GM23248 (cell line): ENCODE measurements around the gene VWF. TPM values are rescaled to one million over a fixed set of nuclear protein-coding genes. Genes with fewer than 3 reads are reported as not detected.

Experiments used
- DNase-seq: peaks from one replicate; pipeline ENCODE4 v3.0.0-alpha.2; 2015
- H2AFZ ChIP-seq: fragments of 200-600 bp; sonication (generic); 2 replicates; pipeline ENCODE4 v1.6.1; 2016; ENCODE audit warnings: antibody characterized with exemption
- H3F3A ChIP-seq: fragments of 200-600 bp; sonication (generic); 2 replicates; pipeline ENCODE4 v1.6.1; 2016; ENCODE audit warnings: mild to moderate bottlenecking, antibody characterized with exemption, mixed run types; ENCODE audit not compliant: insufficient read depth
- H3K27ac ChIP-seq: fragments of 200-600 bp; sonication (generic); 2 replicates; pipeline ENCODE4 v1.5.1; 2016; ENCODE audit warnings: mild to moderate bottlenecking
- H3K27me3 ChIP-seq: fragments of 200-600 bp; sonication (generic); replicated peaks from 2 replicates; pipeline ENCODE4 v1.6.1; 2016; ENCODE audit warnings: mild to moderate bottlenecking; ENCODE audit not compliant: insufficient read depth
- H3K36me3 ChIP-seq: fragments of 200-600 bp; sonication (generic); 2 replicates; pipeline ENCODE4 v1.6.1; 2016; ENCODE audit warnings: low read depth, mild to moderate bottlenecking
- H3K4me1 ChIP-seq: fragments of 200-600 bp; sonication (generic); 2 replicates; pipeline ENCODE4 v1.6.1; 2016; ENCODE audit warnings: mild to moderate bottlenecking; ENCODE audit not compliant: insufficient read depth
- H3K4me2 ChIP-seq: fragments of 200-600 bp; sonication (generic); one replicate; pipeline ENCODE4 v1.6.1; 2016; ENCODE audit warnings: mild to moderate bottlenecking; ENCODE audit not compliant: unreplicated experiment
- H3K4me3 ChIP-seq: fragments of 200-600 bp; sonication (generic); 2 replicates; pipeline ENCODE4 v1.5.1; 2016; ENCODE audit warnings: mild to moderate bottlenecking
- H3K79me2 ChIP-seq: fragments of 200-600 bp; sonication (generic); 2 replicates; pipeline ENCODE4 v1.6.1; 2016; ENCODE audit warnings: mild to moderate bottlenecking; ENCODE audit not compliant: insufficient read depth
- H3K9ac ChIP-seq: fragments of 200-600 bp; sonication (generic); 2 replicates; pipeline ENCODE4 v1.6.1; 2016; ENCODE audit warnings: mild to moderate bottlenecking
- H3K9me2 ChIP-seq: fragments of 200-600 bp; sonication (generic); 2 replicates; pipeline ENCODE4 v1.6.1; 2016; ENCODE audit warnings: mixed run types, mild to moderate bottlenecking, moderate library complexity; ENCODE audit not compliant: insufficient read depth
- H3K9me3 ChIP-seq: fragments of 200-600 bp; sonication (generic); one replicate; pipeline ENCODE4 v1.6.1; 2017; ENCODE audit warnings: low read depth
- H4K20me1 ChIP-seq: fragments of 200-600 bp; sonication (generic); 2 replicates; pipeline ENCODE4 v1.6.0; 2016; ENCODE audit not compliant: insufficient read depth
- EZH2 ChIP-seq: fragments of 200-600 bp; sonication (generic); IDR thresholded peaks from 2 replicates; pipeline ENCODE4 v1.6.1; 2018; ENCODE audit warnings: antibody characterized with exemption, mild to moderate bottlenecking; ENCODE audit not compliant: insufficient read depth, poor library complexity, severe bottlenecking
- EZH2phosphoT487 ChIP-seq: fragments of 200-600 bp; sonication (generic); IDR thresholded peaks from 2 replicates; pipeline ENCODE4 v1.6.1; 2018; ENCODE audit warnings: antibody characterized with exemption, moderate library complexity, mild to moderate bottlenecking, low read depth; ENCODE audit not compliant: insufficient read depth
- WGBS, 2 experiments: methylation state at CpG; one replicate each; pipeline ENCODE4 v1.1.6; 2015 to 2017; ENCODE audit warnings: low lambda C conversion rate in 2 of 2, low coverage in 1 of 2; ENCODE audit errors: missing lambda C conversion rate in 2 of 2; 5-methylcytosine and 5-hydroxymethylcytosine counted together
- in situ Hi-C: fragments of 300-500 bp; cut with MboI; formaldehyde crosslinking; loops from 2 replicates; pipeline ENCODE4 v1.15.0; 2020
- polyA plus RNA-seq: library from polyadenylated mRNA; unstranded; fragments of >200 nt; fragmentation: Nextera tagmentation; extraction: Ambion mirVana; gene quantifications from 2 replicates; pipeline ENCODE4 v1.2.1, GENCODE V29; 2016
- total RNA-seq: library from RNA; depleted of rRNA; stranded (reverse); fragments of >200 nt; shearing (Covaris generic); gene quantifications from 2 replicates; pipeline ENCODE4 v1.2.3, GENCODE V29; 2014

Gene VWF
- total and polyA plus RNA-seq, 2 experiments from 2014 or later, result 0.14 TPM; not detected in 1

DNA sequence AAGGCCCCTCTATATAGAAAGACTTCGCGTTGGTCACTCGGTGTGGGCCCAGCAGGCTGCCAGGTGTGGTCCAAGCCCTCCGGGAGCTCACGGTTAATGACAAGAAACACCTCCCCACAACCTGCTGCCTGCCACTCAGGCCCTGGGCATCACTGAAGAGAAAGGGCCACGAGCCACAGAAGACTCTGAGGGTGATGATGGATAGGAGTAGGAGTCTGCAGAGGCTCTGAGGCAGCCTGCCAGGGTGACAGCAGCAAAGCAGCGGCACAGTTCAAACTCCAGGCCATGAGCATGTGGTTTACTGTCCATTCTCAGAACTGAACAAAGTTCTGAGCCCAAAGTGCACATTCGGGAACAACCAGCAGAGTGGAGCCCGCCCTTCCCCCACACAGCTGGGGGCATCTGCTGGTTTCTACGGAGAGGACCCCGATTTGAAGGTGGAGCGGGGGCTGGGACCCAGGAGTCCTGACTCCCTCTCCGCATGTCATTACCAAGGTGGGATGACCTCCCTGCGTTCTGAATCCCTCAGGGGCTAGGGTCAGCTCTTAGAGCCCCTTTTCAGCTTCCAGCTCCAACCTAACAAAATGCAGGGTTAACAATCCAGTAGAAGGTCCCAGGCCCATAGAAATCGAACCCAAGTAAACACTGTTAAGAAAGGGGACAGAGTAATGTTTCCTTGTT, 65.8 kb downstream of the VWF start:
- Histone ChIP-seq H3K4me2 (no peak overlapping the region), H2AFZ (no peak overlapping the region), H3K9me2 (no peaks in the 10 kb centered on the region), H3K27ac (no peak overlapping the region), H3K27me3 (no peaks in the 10 kb centered on the region), H3K79me2 (no peaks in the 10 kb centered on the region), H3K4me1 (peaks cover 17% of the 10 kb centered on the region), H3K4me3 (no peak overlapping the region), H3F3A (no peaks in the 10 kb centered on the region), H3K36me3 (no peaks in the 10 kb centered on the region), H4K20me1 (no peaks in the 10 kb centered on the region), H3K9ac (no peak overlapping the region), H3K9me3 (no peaks in the 10 kb centered on the region)
- in situ Hi-C loops, result no loop called here
- 85 to 92% methylated on average over 15 of the region's 15 CpGs for WGBS, 2 experiments
- DNase-seq, result no peak
- TF ChIP-seq EZH2 (no peak), EZH2phosphoT487 (no peak)

DNA sequence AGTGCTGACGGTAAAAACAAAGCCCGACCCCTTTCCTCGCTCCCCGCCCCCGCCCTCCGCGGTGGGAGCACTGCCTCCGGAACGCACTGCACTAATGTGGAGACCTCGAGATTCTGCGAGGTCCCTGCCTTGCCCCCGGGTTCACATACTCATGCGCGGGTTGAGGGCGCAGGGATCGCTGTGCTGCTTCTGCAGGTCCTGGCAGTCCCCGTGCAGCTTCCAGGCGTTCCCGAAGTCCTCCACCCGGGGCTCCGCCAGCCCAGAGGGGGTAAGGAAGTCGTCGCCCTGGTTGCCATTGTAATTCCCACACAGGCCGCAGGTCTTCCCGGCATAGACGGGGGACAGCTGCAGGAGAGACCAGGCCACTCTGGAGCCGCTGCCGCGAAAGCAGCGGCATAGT, 66.8 kb downstream of the VWF start:
- in situ Hi-C loops, result no loop called here
- H4K20me1 ChIP-seq, result no peaks in the 10 kb centered on the region
- no peak overlapping the region for H3K9ac ChIP-seq
- no peak overlapping the region for H3K27ac ChIP-seq
- H3K27me3 ChIP-seq, result no peaks in the 10 kb centered on the region
- H3F3A ChIP-seq, result no peaks in the 10 kb centered on the region
- H3K9me2 ChIP-seq, result no peaks in the 10 kb centered on the region
- H3K79me2 ChIP-seq, result no peaks in the 10 kb centered on the region
- H2AFZ ChIP-seq, result no peak overlapping the region
- DNase-seq, result no peak
- H3K4me2 ChIP-seq, result no peak overlapping the region
- WGBS, 2 experiments, result 58 to 61% methylated on average over 30 of the region's 30 CpGs
- H3K36me3 ChIP-seq, result no peaks in the 10 kb centered on the region
- no peaks in the 10 kb centered on the region for H3K9me3 ChIP-seq
- no peak overlapping the region for H3K4me3 ChIP-seq
- H3K4me1 ChIP-seq, result peaks cover 24% of the 10 kb centered on the region
- TF ChIP-seq EZH2 (no peak), EZH2phosphoT487 (no peak)

GRCh38 chr12:6056406-6057240, 67.8 kb downstream of the VWF start:
- H3K4me1 ChIP-seq, result peaks cover 15% of the 10 kb centered on the region
- no peak overlapping the region for H3K27ac ChIP-seq
- in situ Hi-C loops, result no loop called here
- no peak overlapping the region for H3K9ac ChIP-seq
- no peaks in the 10 kb centered on the region for H3K36me3 ChIP-seq
- H3K27me3 ChIP-seq, result no peaks in the 10 kb centered on the region
- no peak overlapping the region for H3K4me3 ChIP-seq
- H3K79me2 ChIP-seq, result no peaks in the 10 kb centered on the region
- H3K9me3 ChIP-seq, result no peaks in the 10 kb centered on the region
- no peaks in the 10 kb centered on the region for H3K9me2 ChIP-seq
- 69 to 81% methylated on average over 38 to 58 of the region's 58 CpGs for WGBS, 2 experiments
- TF ChIP-seq EZH2 (no peak), EZH2phosphoT487 (no peak)
- H3K4me2 ChIP-seq, result no peak overlapping the region
- no peaks in the 10 kb centered on the region for H4K20me1 ChIP-seq
- H2AFZ ChIP-seq, result no peak overlapping the region
- no peaks in the 10 kb centered on the region for H3F3A ChIP-seq
- no peak for DNase-seq

- Histone ChIP-seq H3F3A (no peaks in the 10 kb centered on the region), H3K4me2 (no peak overlapping the region), H3K9me3 (no peaks in the 10 kb centered on the region), H4K20me1 (no peaks in the 10 kb centered on the region), H3K9me2 (no peaks in the 10 kb centered on the region), H2AFZ (no peak overlapping the region), H3K4me3 (no peak overlapping the region), H3K79me2 (no peaks in the 10 kb centered on the region), H3K36me3 (no peaks in the 10 kb centered on the region), H3K9ac (no peak overlapping the region), H3K4me1 (peaks cover 9% of the 10 kb centered on the region; the same call in 1 of the 2 replicates), H3K27ac (no peak overlapping the region), H3K27me3 (no peaks in the 10 kb centered on the region)
- in situ Hi-C loops, result no loop called here
- WGBS, 2 experiments, result 73 to 74% methylated on average over 4 of the region's 4 CpGs
- no peak for DNase-seq
- no peak for TF ChIP-seq EZH2
- no peak for TF ChIP-seq EZH2phosphoT487
Measured at GRCh38 chr12:6053541-6053940, 70.9 kb downstream of the VWF start.
